ENCODE data around the gene PLD5. TPM values are rescaled to one million over a fixed set of nuclear protein-coding genes. Genes with fewer than 3 reads are reported as not detected.
"Not testable (repeated sequence)": the region's sequence is repeated elsewhere in the genome, so short reads cannot be mapped to it uniquely, and the experiment has no call there.

PLD5 gene
- total and polyA plus RNA-seq, 5 experiments from 2014 or later, result 0.22 TPM; not detected in 4

DNA sequence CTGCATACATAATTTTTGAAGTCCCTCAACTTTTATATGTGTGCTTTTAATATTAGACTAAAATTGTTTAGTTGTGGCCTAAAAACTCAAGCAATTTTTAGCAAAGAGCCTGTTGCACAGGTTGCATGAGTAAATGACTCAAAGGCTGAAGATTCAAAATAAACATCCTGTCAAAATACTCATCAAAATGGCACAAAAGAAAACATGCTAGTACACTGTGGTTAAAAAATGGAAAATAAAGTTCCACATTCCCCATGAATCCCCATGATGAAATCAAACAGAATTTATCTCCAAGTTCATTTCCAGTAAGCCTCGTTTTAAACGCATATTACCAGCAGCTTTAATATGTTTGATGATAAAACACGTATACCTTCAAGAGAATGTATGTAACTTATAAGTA lies 295.5 kb downstream of the PLD5 start:
- no peaks in the 10 kb centered on the region for H3K4me1 Mint-ChIP-seq
- no peak overlapping the region for H3K4me3 Mint-ChIP-seq
- H3K27me3 Mint-ChIP-seq, result peaks cover 0 to 19% (median 4%) of the 10 kb centered on the region in 5 donors
- no peak overlapping the region for H3K27ac Mint-ChIP-seq
- H3K9me3 Mint-ChIP-seq, result no peaks in the 10 kb centered on the region
- DNase-seq (no peak), ATAC-seq (no peak)
- POLR2A ChIA-PET, result no interaction called here
- no peaks in the 10 kb centered on the region for H3K36me3 Mint-ChIP-seq

DNA sequence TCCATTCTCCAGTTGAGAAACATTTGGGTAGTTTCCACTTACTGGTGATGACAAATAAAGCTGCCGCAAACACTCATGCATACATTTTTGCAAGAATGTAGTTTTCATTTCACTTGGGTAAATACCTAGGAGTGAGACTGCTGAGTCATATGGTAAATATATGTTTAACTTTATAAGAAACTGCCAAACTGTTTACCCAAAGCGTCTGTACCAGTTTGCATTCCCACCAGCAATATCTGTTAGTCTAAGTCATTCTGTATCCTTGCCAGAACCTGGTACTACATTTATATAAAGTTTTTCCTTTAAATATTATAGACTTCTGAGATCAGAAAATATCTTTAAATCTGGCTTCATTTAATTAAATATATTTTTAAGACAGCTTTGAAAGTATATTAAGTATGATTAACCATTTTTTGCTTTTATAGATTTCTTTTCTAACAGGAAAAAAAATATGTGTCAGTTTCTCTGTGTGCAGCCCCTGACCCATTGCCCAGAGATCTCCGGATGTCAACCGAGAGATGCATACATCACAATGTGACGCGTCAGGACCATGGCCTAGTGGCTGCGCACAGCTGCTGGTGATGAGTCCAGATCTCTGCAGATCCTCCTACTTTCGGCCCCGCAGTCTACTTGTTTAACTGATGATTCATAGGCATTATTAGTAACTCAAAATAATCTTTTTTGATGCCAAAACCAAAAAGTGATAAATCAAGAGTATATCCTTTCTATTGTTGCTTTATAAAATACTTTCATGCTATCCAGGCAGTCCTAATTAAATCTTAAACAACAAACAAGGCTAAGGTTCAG lies 298.5 kb downstream of the PLD5 start:
- Mint-ChIP-seq H3K4me1 (no peaks in the 10 kb centered on the region), H3K9me3 (peaks cover 0 to 2% (median 0%) of the 10 kb centered on the region in 9 donors), H3K36me3 (no peaks in the 10 kb centered on the region), H3K27me3 (peaks cover 2 to 13% (median 4%) of the 10 kb centered on the region in 5 donors), H3K4me3 (no peak overlapping the region), H3K27ac (no peak overlapping the region)
- ATAC-seq (no peak), DNase-seq (no peak)
- POLR2A ChIA-PET, result no interaction called here

DNA sequence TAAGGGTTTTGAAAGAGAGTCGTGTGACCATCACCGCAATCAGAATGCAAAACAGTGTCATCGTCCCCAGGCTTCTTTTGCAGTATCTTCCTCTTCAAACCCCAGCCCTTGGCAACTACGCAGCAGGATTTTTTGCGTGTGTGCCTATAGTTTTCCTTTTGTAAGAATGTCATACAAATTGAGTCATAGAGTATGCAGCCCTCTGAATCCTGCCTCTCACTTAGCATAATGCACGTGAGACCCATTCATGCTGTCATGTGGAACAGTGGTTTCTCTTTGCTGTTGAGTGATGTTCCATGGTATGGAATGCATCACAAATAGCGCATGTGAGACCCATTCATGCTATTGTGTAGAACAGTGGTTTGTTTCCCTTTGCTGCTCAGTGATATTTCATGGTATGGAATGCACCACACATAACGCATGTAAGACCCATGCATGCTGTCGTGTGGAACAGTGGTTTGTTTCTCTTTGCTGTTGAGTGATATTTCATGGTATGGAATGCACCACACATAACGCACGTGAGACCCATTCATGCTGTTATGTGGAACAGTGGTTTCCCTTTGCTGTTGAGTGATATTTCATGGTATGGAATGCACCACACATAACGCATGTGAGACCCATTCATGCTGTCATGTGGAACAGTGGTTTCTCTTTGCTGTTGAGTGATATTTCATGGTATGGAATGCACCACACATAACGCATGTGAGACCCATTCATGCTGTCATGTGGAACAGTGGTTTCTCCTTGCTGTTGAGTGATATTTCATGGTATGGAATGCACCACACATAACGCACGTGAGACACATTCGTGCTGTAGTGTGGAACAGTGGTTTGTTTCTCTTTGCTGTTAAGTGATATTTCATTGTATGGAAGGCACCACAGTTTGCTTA lies 299.4 kb downstream of the PLD5 start:
- peaks cover 2 to 13% (median 4%) of the 10 kb centered on the region in 5 donors for H3K27me3 Mint-ChIP-seq
- H3K36me3 Mint-ChIP-seq, H3K4me3 Mint-ChIP-seq, ATAC-seq, H3K27ac Mint-ChIP-seq, DNase-seq, H3K4me1 Mint-ChIP-seq, H3K9me3 Mint-ChIP-seq, POLR2A ChIA-PET: not testable (repeated sequence)

DNA sequence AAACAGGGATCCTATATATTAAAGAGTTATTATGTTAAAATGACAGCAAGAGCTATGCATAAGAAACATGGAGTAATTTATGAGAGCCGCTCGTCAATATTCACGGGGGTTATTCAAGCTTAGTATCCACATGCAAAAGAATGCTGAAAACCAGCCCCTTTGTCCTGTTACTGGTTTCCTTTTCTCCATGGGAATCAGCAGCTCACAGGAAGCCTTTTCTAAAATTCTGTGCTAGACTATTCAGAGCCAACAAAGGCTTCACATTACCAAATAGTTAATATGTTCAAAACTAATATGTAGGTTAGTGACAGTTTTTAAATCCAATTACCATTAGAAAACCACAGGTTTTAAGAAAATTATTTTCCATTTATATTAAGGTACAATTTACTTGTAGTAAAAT lies 300.0 kb downstream of the PLD5 start:
- H3K36me3 Mint-ChIP-seq, result no peaks in the 10 kb centered on the region
- H3K9me3 Mint-ChIP-seq, result peaks cover 0 to 2% (median 0%) of the 10 kb centered on the region in 9 donors
- no peak for DNase-seq
- no peak overlapping the region for H3K27ac Mint-ChIP-seq
- POLR2A ChIA-PET, result no interaction called here
- H3K4me1 Mint-ChIP-seq, result no peaks in the 10 kb centered on the region
- no peak overlapping the region for H3K4me3 Mint-ChIP-seq
- peaks cover 1 to 13% (median 4%) of the 10 kb centered on the region in 5 donors for H3K27me3 Mint-ChIP-seq
- no peak for ATAC-seq

DNA sequence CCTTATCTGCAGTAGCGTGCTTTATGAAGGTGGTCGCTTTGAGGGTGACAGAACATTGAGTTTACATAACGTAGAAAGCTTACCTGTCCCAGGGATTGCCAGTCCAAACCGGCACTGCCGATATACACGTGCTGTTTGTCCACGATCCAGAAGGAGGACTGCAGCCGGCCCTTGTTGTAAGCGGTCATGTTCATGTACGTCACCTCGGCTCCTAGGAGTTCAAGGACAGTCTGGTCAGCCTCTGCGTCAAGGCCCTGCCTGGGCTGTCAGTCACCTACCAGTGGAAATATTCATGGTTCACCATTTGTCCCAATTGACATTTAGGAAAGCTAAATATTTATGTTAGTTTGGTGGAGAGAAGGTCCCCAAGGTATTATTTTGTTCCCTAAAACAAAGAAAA lies 304.6 kb downstream of the PLD5 start:
- POLR2A ChIA-PET, result no interaction called here

DNA sequence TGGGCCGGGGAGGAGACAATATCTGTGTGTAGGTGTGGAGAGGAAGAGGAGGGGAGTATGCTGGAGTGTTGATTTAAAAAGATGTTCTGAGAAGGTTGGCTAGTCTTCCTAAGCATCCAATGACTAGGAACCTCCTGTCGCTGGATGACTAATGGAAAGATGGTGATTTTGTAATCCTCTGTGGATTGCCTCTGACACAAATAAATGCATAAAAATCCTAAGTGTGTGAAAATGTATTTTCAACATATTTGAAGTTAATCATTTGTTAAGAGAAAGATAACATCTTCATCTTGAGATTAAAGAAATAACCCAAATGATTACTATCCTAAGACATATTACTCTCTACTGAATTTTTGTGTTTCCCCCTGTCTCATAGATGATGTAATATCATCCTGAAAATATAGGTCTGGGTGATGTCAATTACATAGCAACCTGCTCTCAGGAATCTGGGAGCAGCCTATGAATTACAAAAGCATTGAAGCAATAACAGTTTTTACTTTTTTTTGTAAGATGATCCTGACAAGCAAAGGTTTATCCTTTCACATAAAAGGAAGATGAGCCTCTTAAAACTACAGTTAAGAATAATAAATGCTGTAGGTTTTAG lies 305.1 kb downstream of the PLD5 start:
- DNase-seq (no peak), ATAC-seq (no peak)
- Mint-ChIP-seq H3K36me3 (peaks cover 0 to 5% (median 0%) of the 10 kb centered on the region in 3 donors), H3K27ac (no peak overlapping the region), H3K27me3 (peaks cover 0 to 8% (median 2%) of the 10 kb centered on the region in 5 donors), H3K9me3 (peaks cover 6 to 16% (median 9%) of the 10 kb centered on the region in 9 donors), H3K4me3 (no peak overlapping the region), H3K4me1 (no peaks in the 10 kb centered on the region)
- POLR2A ChIA-PET, result no interaction called here

More for the DNA sequence above, 304.6 kb downstream of the PLD5 start:
- H3K9me3 Mint-ChIP-seq, result peaks cover 5 to 16% (median 9%) of the 10 kb centered on the region in 9 donors
- peaks cover 0 to 5% (median 0%) of the 10 kb centered on the region in 3 donors for H3K36me3 Mint-ChIP-seq
- no peak for DNase-seq
- ATAC-seq, result no peak
- H3K4me3 Mint-ChIP-seq, result no peak overlapping the region
- no peaks in the 10 kb centered on the region for H3K4me1 Mint-ChIP-seq
- peaks cover 0 to 8% (median 2%) of the 10 kb centered on the region in 5 donors for H3K27me3 Mint-ChIP-seq
- H3K27ac Mint-ChIP-seq, result no peak overlapping the region

DNA sequence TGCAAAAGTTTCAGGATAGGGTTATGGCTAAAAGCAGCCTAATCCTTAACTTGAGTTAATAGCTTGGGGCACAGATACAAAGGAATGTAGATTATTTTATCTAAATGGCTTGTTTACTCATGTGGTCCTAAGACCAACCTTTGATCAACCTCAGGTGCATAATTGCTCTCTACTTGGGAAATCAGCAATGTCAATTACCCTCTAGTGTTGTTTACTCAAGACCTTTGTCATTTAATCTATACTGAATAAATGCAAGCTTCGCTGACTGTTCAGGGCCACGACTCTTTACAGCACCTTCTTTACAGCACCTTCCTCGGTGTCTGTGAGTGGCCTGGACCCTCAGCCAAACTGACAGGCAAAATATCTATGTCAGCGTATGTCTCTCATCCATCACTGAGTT lies 308.1 kb downstream of the PLD5 start:
- H3K27ac Mint-ChIP-seq, result no peak overlapping the region
- peaks cover 6 to 24% (median 9%) of the 10 kb centered on the region in 9 donors for H3K9me3 Mint-ChIP-seq
- no peaks in the 10 kb centered on the region for H3K4me1 Mint-ChIP-seq
- ATAC-seq, result no peak
- no peak for DNase-seq
- peaks cover 0 to 15% (median 3%) of the 10 kb centered on the region in 5 donors for H3K27me3 Mint-ChIP-seq
- no peak overlapping the region for H3K4me3 Mint-ChIP-seq
- peaks cover 0 to 5% (median 0%) of the 10 kb centered on the region in 3 donors for H3K36me3 Mint-ChIP-seq
- POLR2A ChIA-PET, result no interaction called here

DNA sequence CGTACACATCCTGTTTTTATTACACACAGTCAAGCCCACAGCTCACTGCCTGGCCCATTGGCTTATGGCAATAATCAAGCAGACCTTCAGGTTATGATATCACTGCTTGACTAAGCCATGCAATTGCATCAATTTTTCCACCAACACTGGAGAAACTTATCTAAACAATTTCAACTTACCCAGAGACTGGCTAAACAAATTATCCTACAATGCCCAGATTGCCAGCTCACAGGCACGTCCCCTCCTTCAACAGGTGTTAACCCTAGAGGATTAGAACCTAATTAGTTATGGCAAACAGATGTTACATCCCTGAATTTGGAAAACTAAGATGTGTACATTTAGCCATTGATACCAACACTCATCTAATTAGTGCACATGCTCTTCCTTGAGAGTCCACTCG lies 310.0 kb downstream of the PLD5 start:
- ATAC-seq, POLR2A ChIA-PET: not testable (repeated sequence)

DNA sequence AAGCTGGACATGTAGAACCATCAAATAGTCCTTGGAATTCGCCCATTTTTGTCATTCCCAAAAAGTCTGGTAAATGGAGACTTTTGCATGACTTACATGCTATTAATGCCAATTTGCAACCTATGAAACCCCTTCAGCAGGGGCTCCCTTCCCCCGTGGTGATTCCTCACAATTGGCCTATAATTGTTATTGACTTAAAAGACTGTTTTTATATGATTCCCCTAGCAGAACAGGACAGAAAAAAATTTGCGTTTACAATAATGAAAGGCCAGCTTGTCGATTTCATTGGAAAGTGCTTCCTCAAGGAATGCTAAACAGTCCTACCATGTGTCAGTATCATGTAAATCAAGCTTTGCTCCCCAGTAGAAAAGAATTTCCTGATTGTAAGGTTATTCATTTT lies 311.5 kb downstream of the PLD5 start:
- H3K27ac Mint-ChIP-seq, ATAC-seq: not testable (repeated sequence)

More for the DNA sequence above, 310.0 kb downstream of the PLD5 start:
- not testable (repeated sequence) for H3K27ac Mint-ChIP-seq, H3K4me1 Mint-ChIP-seq, H3K4me3 Mint-ChIP-seq, H3K36me3 Mint-ChIP-seq, DNase-seq
- peaks cover 6 to 24% (median 9%) of the 10 kb centered on the region in 9 donors for H3K9me3 Mint-ChIP-seq
- peaks cover 0 to 15% (median 4%) of the 10 kb centered on the region in 5 donors for H3K27me3 Mint-ChIP-seq

DNA sequence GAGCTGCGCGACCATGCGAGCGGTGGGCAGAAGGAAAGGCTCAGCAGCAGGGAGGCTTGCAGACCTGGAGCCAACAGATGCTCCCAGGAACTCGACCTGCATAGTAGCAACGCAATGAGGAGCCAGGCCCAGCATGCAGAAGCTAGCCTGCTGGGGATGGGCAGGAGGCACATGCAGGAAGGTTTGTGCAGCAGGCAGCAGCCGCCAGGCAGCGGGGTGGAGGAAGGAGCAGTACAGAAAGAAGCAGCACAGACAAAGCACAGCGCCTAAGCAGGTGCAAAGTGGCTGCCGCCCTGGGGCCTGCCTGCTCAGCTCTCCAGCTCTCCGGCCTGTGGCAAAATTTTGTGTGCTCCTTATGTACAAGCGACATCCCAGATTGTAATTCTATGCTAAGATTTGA lies 312.1 kb downstream of the PLD5 start:
- H3K4me3 Mint-ChIP-seq, result no peak overlapping the region
- no peak overlapping the region for H3K27ac Mint-ChIP-seq
- peaks cover 3 to 24% (median 8%) of the 10 kb centered on the region in 9 donors for H3K9me3 Mint-ChIP-seq
- H3K36me3 Mint-ChIP-seq, result peaks cover 0 to 5% (median 0%) of the 10 kb centered on the region in 3 donors
- no peaks in the 10 kb centered on the region for H3K4me1 Mint-ChIP-seq
- H3K27me3 Mint-ChIP-seq, result peaks cover 3 to 23% (median 8%) of the 10 kb centered on the region in 5 donors
- ATAC-seq (no peak), DNase-seq (no peak)
- POLR2A ChIA-PET, result no interaction called here

More for the DNA sequence above, 311.5 kb downstream of the PLD5 start:
- H3K4me1 Mint-ChIP-seq, H3K36me3 Mint-ChIP-seq, DNase-seq, H3K4me3 Mint-ChIP-seq, POLR2A ChIA-PET: not testable (repeated sequence)
- Mint-ChIP-seq H3K27me3 (peaks cover 3 to 22% (median 7%) of the 10 kb centered on the region in 5 donors), H3K9me3 (peaks cover 6 to 24% (median 8%) of the 10 kb centered on the region in 9 donors)

DNA sequence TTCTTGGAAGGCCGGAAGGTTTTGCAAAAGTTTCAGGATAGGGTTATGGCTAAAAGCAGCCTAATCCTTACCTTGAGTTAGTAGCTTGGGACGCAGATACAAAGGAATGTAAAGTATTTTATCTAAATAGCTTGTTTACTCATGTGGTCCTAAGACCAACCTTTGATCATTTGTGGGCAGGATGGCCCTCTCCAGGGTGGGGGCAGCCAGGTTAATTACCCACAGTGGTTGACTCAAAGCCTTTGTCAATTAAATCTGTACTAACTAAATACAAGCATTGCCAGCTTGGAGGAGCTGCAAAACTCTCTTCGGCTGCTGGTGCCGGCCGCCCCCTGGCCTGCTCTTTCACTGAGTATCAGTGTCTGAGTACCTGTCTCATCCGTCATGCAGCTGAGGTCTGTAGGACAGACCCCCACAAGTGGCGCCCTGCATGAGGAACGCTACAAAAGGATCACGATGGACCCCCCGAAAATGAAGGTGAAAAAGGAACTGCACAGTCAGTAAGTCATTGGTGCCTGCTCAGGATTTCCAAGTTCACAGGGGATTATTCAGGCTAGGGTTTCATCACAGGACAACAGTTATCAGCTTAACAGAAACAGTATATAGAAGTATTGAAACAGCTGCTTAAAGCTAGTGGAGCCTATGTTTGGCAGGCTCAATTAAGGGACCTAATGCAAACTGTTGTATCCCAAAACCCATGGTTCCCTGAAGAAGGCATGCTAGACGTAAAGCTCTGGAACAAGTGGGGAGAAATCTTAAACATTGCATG lies 313.1 kb downstream of the PLD5 start:
- Mint-ChIP-seq H3K36me3 (peaks cover 0 to 5% (median 0%) of the 10 kb centered on the region in 3 donors), H3K4me3 (no peak overlapping the region), H3K27me3 (peaks cover 3 to 23% (median 8%) of the 10 kb centered on the region in 5 donors), H3K4me1 (no peaks in the 10 kb centered on the region), H3K9me3 (peaks cover 2 to 14% (median 5%) of the 10 kb centered on the region in 9 donors), H3K27ac (no peak overlapping the region)
- POLR2A ChIA-PET, result no interaction called here
- ATAC-seq (no peak), DNase-seq (no peak)

DNA sequence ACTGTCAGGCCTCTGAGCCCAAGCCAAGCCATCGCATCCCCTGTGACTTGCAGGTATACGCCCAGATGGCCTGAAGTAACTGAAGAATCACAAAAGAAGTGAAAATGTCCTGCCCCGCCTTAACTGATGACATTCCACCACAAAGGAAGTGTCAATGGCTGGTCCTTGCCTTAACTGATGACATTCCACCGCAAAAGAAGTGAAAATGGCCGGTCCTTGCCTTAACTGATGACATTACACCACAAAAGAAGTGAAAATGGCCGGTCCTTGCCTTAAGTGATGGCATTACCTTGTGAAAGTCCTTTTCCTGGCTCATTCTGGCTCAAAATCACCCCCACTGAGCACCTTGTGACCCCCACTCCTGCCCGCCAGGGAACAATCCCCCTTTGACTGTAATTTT lies 314.2 kb downstream of the PLD5 start:
- H3K36me3 Mint-ChIP-seq, H3K4me3 Mint-ChIP-seq, ATAC-seq, POLR2A ChIA-PET, DNase-seq, H3K4me1 Mint-ChIP-seq, H3K9me3 Mint-ChIP-seq: not testable (repeated sequence)
- Mint-ChIP-seq H3K27me3 (peaks cover 3 to 29% (median 8%) of the 10 kb centered on the region in 5 donors), H3K27ac (peak overlapping the region in 1 of 10 donors; percentile 14)
